HEK293 (cell line): ENCODE measurements around the gene KIAA0232.

Experiments
- CTCF ChIP-seq: fragments of 450-650 bp; formaldehyde crosslinking; IDR thresholded peaks from 2 replicates; pipeline ENCODE4 v1.5.1; 2016; ENCODE audit warnings: missing biosample characterization, missing genetic modification characterization
- GLI4 ChIP-seq: fragments of 450-650 bp; formaldehyde crosslinking; IDR thresholded peaks from 2 replicates; pipeline ENCODE4 v1.5.1; 2016; ENCODE audit warnings: missing biosample characterization, missing genetic modification characterization
- HOXC10 ChIP-seq: sonication (generic); formaldehyde crosslinking; IDR thresholded peaks from 2 replicates; pipeline ENCODE4 v1.8.1; 2023; ENCODE audit warnings: mild to moderate bottlenecking, missing genetic modification reagents
- KLF9 ChIP-seq: fragments of 450-650 bp; formaldehyde crosslinking; IDR thresholded peaks from 2 replicates; pipeline ENCODE4 v1.5.1; 2016; ENCODE audit warnings: missing biosample characterization, missing genetic modification characterization, low read depth
- MZF1 ChIP-seq: fragments of 450-650 bp; formaldehyde crosslinking; IDR thresholded peaks from 2 replicates; pipeline ENCODE4 v1.5.1; 2017; ENCODE audit warnings: missing biosample characterization, missing genetic modification characterization, borderline replicate concordance
- ZBTB26 ChIP-seq: fragments of 450-650 bp; formaldehyde crosslinking; optimal IDR thresholded peaks from 2 replicates; pipeline ENCODE3; 2016; ENCODE audit warnings: missing biosample characterization, mild to moderate bottlenecking, missing genetic modification characterization
- ZBTB7A ChIP-seq: fragments of 450-650 bp; formaldehyde crosslinking; IDR thresholded peaks from 2 replicates; pipeline ENCODE4 v1.5.1; 2016; ENCODE audit warnings: low read depth, missing biosample characterization, missing genetic modification characterization
- ZNF114 ChIP-seq: fragments of 450-650 bp; formaldehyde crosslinking; IDR thresholded peaks from 2 replicates; pipeline ENCODE4 v1.5.0; 2017; ENCODE audit warnings: missing biosample characterization, missing genetic modification characterization
- ZNF202 ChIP-seq: fragments of 450-650 bp; formaldehyde crosslinking; IDR thresholded peaks from 2 replicates; pipeline ENCODE4 v1.5.1; 2016; ENCODE audit warnings: missing biosample characterization, missing genetic modification characterization, borderline replicate concordance
- ZNF274 ChIP-seq, 2 experiments: fragments of 200-500 bp in 1 of 2; fragments of 450-650 bp in 1 of 2; sonication (Bioruptor generic) in 1 of 2; formaldehyde crosslinking in 1 of 2; IDR thresholded peaks; 2 replicates each; pipeline versions ENCODE4 v1.5.1 to v1.6.1; 2014 to 2016; ENCODE audit warnings: borderline replicate concordance in 1 of 2, inconsistent platforms in 1 of 2, low read length in 1 of 2, missing biosample characterization in 1 of 2, missing genetic modification characterization in 1 of 2
- ZNF311 ChIP-seq: fragments of 450-650 bp; formaldehyde crosslinking; IDR thresholded peaks from 2 replicates; pipeline ENCODE4 v1.5.1; 2017; ENCODE audit warnings: missing biosample characterization, missing genetic modification characterization, borderline replicate concordance
- ZNF488 ChIP-seq: fragments of 450-650 bp; formaldehyde crosslinking; IDR thresholded peaks from 2 replicates; pipeline ENCODE4 v1.5.1; 2016; ENCODE audit warnings: missing biosample characterization, missing genetic modification characterization
- ZNF768 ChIP-seq: fragments of 450-650 bp; formaldehyde crosslinking; IDR thresholded peaks from 2 replicates; pipeline ENCODE4 v1.5.1; 2018; ENCODE audit warnings: missing biosample characterization, mild to moderate bottlenecking, missing genetic modification characterization
- TF ChIP-seq, protein P1 (sequence below): fragments of 450-650 bp; formaldehyde crosslinking; IDR thresholded peaks from 2 replicates; pipeline ENCODE4 v1.5.1; 2016; ENCODE audit warnings: missing biosample characterization, missing genetic modification characterization

- no peak for TF ChIP-seq ZNF202 (tag by site-specific recombination)
- TF ChIP-seq ZBTB7A (tag by site-specific recombination), result no peak
- TF ChIP-seq CTCF, result no peak
- no peak for TF ChIP-seq ZNF311 (tag by site-specific recombination)
- TF ChIP-seq GLI4 (tag by site-specific recombination), result no peak
- no peak for TF ChIP-seq KLF9 (tag by site-specific recombination)
- TF ChIP-seq ZNF768 (tag by site-specific recombination), result no peak
- TF ChIP-seq ZNF114, result no peak
- TF ChIP-seq HOXC10 (CRISPR knock-in tag), result no peak
- no peak for TF ChIP-seq ZBTB26 (tag by site-specific recombination)
- TF ChIP-seq, protein P1, sequence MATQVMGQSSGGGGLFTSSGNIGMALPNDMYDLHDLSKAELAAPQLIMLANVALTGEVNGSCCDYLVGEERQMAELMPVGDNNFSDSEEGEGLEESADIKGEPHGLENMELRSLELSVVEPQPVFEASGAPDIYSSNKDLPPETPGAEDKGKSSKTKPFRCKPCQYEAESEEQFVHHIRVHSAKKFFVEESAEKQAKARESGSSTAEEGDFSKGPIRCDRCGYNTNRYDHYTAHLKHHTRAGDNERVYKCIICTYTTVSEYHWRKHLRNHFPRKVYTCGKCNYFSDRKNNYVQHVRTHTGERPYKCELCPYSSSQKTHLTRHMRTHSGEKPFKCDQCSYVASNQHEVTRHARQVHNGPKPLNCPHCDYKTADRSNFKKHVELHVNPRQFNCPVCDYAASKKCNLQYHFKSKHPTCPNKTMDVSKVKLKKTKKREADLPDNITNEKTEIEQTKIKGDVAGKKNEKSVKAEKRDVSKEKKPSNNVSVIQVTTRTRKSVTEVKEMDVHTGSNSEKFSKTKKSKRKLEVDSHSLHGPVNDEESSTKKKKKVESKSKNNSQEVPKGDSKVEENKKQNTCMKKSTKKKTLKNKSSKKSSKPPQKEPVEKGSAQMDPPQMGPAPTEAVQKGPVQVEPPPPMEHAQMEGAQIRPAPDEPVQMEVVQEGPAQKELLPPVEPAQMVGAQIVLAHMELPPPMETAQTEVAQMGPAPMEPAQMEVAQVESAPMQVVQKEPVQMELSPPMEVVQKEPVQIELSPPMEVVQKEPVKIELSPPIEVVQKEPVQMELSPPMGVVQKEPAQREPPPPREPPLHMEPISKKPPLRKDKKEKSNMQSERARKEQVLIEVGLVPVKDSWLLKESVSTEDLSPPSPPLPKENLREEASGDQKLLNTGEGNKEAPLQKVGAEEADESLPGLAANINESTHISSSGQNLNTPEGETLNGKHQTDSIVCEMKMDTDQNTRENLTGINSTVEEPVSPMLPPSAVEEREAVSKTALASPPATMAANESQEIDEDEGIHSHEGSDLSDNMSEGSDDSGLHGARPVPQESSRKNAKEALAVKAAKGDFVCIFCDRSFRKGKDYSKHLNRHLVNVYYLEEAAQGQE (tag by site-specific recombination), result no peak
- TF ChIP-seq MZF1 (tag by site-specific recombination), result no peak
- no peak for TF ChIP-seq ZNF274 (IDR thresholded peaks at IDR 0.05; ENCODE audit: low read length)
- no peak for TF ChIP-seq ZNF274 (tag by site-specific recombination; IDR thresholded peaks at IDR 0.05; ENCODE audit: borderline replicate concordance)
- no peak for TF ChIP-seq ZNF488 (tag by site-specific recombination)
These were observed 40.0 kb upstream of the KIAA0232 start for GRCh38 chr4:6742507-6742906.
